Smooth muscle cell (in vitro differentiated cells): ENCODE data around the gene ASPSCR1. TPM values are rescaled to one million over a fixed set of nuclear protein-coding genes. Genes with fewer than 3 reads are reported as not detected.

Experiments used
- DNase-seq: peaks from one replicate; lab custom pipeline; 2025; ENCODE audit not compliant: unreplicated experiment; lab: John Stamatoyannopoulos, UW
- H2AFZ ChIP-seq: fragments of 200-600 bp; sonication (generic); 2 replicates; pipeline ENCODE4 v1.6.0; 2016; ENCODE audit warnings: antibody characterized with exemption, low read depth, mild to moderate bottlenecking
- H3F3A ChIP-seq: fragments of 200-600 bp; sonication (generic); 2 replicates; pipeline ENCODE4 v1.6.0; 2017; ENCODE audit warnings: antibody characterized with exemption, low read depth
- H3K27ac ChIP-seq: fragments of 200-600 bp; sonication (generic); 2 replicates; pipeline ENCODE4 v1.5.1; 2016; ENCODE audit warnings: low read depth, mild to moderate bottlenecking
- H3K27me3 ChIP-seq: fragments of 200-600 bp; sonication (generic); 2 replicates; pipeline ENCODE4 v1.6.1; 2016; ENCODE audit warnings: low read depth, mild to moderate bottlenecking
- H3K36me3 ChIP-seq: fragments of 200-600 bp; sonication (generic); 2 replicates; pipeline ENCODE4 v1.5.1; 2016; ENCODE audit warnings: low read depth
- H3K4me1 ChIP-seq: fragments of 200-600 bp; sonication (generic); 2 replicates; pipeline ENCODE4 v1.5.1; 2016; ENCODE audit warnings: low read depth
- H3K4me2 ChIP-seq: fragments of 200-600 bp; sonication (generic); 2 replicates; pipeline ENCODE4 v1.6.0; 2016; ENCODE audit warnings: mild to moderate bottlenecking
- H3K4me3 ChIP-seq: fragments of 200-600 bp; sonication (generic); 2 replicates; pipeline ENCODE4 v1.5.1; 2016; ENCODE audit warnings: mild to moderate bottlenecking
- H3K79me2 ChIP-seq: fragments of 200-600 bp; sonication (generic); 2 replicates; pipeline ENCODE4 v1.6.0; 2016; ENCODE audit warnings: low read depth, mild to moderate bottlenecking
- H3K9ac ChIP-seq: fragments of 200-600 bp; sonication (generic); 2 replicates; pipeline ENCODE4 v1.6.0; 2016; ENCODE audit warnings: low read depth
- H3K9me3 ChIP-seq: fragments of 200-600 bp; sonication (generic); replicated peaks from 2 replicates; pipeline ENCODE4 v1.5.1; 2016; ENCODE audit warnings: low read depth
- H4K20me1 ChIP-seq: fragments of 200-600 bp; sonication (generic); 2 replicates; pipeline ENCODE4 v1.6.0; 2016; ENCODE audit warnings: low read depth
- WGBS: methylation state at CpG from one replicate; pipeline ENCODE4 v1.1.7; 2016; ENCODE audit warnings: low lambda C conversion rate; 5-methylcytosine and 5-hydroxymethylcytosine counted together
- polyA plus RNA-seq: library from polyadenylated mRNA; unstranded; fragments of >200 nt; fragmentation: Nextera tagmentation; extraction: Ambion mirVana; gene quantifications from 2 replicates; pipeline ENCODE4 v1.2.1, GENCODE V29; 2016
- total RNA-seq: library from RNA; depleted of rRNA; stranded (reverse); fragments of >200 nt; gene quantifications from 2 replicates; pipeline ENCODE4 v1.2.3, GENCODE V29; 2014
- TF ChIP-seq, protein P1 (sequence below): fragments of 200-600 bp; sonication (generic); IDR thresholded peaks from 2 replicates; pipeline ENCODE4 v1.5.1; 2017; ENCODE audit warnings: borderline replicate concordance, mild to moderate bottlenecking, antibody characterized with exemption; ENCODE audit not compliant: insufficient read depth, poor library complexity, severe bottlenecking

The ASPSCR1 gene
- total and polyA plus RNA-seq, 2 experiments from 2014 or later: 28.4 to 44.0 TPM

DNA sequence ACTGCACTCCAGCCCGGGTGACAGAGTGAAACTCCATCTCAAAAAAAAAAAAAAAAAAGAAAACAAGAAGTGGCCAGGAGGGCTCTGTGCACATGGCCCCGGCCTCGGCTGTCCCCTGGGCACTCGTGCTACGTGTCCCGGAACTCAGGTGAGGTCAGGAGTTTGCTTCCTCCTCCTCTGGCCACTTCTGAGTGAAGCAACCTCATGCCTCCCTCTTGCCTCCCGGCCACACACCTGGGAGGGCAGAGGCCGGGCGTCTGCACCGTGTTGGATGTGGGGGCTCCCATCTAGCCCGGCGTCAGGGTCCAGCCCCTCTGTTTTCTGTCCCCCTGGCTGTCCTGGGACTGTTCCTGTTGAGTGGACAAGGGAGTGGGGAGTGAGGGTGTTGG is 22.2 kb downstream of the ASPSCR1 start:
- DNase-seq: no peak
- TF ChIP-seq, protein P1, sequence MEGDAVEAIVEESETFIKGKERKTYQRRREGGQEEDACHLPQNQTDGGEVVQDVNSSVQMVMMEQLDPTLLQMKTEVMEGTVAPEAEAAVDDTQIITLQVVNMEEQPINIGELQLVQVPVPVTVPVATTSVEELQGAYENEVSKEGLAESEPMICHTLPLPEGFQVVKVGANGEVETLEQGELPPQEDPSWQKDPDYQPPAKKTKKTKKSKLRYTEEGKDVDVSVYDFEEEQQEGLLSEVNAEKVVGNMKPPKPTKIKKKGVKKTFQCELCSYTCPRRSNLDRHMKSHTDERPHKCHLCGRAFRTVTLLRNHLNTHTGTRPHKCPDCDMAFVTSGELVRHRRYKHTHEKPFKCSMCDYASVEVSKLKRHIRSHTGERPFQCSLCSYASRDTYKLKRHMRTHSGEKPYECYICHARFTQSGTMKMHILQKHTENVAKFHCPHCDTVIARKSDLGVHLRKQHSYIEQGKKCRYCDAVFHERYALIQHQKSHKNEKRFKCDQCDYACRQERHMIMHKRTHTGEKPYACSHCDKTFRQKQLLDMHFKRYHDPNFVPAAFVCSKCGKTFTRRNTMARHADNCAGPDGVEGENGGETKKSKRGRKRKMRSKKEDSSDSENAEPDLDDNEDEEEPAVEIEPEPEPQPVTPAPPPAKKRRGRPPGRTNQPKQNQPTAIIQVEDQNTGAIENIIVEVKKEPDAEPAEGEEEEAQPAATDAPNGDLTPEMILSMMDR: no peak
- H3K27me3 ChIP-seq: no peaks in the 10 kb centered on the region
- no peak overlapping the region for H3K27ac ChIP-seq
- 98% methylated on average over 12 of the region's 12 CpGs for WGBS
- no peak overlapping the region for H2AFZ ChIP-seq
- H3K4me3 ChIP-seq: no peak overlapping the region
- no peak overlapping the region for H3K4me2 ChIP-seq
- H3K9me3 ChIP-seq: no peaks in the 10 kb centered on the region
- peaks cover 6% of the 10 kb centered on the region for H3K4me1 ChIP-seq
- H3K9ac ChIP-seq: no peak overlapping the region
- H4K20me1 ChIP-seq: peaks cover 4% of the 10 kb centered on the region
- no peaks in the 10 kb centered on the region for H3K79me2 ChIP-seq
- no peaks in the 10 kb centered on the region for H3K36me3 ChIP-seq
- peaks cover 12% of the 10 kb centered on the region for H3F3A ChIP-seq

DNA sequence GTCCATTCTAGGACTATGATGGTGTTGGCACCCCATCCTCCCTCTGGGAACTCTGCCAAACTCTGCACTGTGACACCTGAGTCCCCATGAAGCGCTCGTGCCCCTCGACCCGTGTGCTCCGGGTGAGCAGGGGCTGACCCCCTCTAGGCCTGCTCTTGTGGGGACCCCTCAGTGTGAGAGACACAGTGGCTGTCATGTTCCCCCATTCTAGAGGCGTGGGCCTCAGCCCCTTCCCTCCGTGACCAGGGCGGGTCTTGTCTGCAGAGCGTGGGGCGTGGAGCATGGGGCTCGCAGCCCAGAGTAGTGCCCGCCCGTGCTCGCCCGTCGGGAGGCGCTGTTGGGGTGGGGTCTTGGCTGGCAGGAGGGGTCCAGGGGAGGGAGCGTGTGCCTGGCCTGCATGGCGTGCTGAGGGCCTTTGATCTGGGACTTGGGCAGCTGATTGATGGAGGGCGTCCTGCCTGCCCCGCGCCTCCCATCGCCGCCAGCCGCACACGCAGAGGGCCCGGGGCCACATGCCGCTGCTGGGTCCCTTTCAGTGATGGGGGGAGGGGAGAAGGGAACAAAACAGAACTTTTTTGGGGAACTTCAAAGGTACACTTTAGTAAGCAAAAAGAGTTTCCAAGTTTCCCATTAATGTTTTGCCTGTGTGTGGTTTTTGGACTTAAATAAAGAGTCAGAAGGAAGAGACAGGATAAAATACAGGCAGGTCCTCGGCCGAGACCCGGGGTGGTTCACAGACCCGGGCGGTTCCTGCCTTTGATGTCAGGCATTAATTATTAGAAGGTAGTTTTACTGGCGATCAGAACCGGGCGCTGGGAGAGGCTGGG is 22.8 kb downstream of the ASPSCR1 start:
- Histone ChIP-seq H3K4me1 (peaks cover 6% of the 10 kb centered on the region), H3K27me3 (no peaks in the 10 kb centered on the region), H3K9me3 (no peaks in the 10 kb centered on the region), H3K36me3 (no peaks in the 10 kb centered on the region), H3F3A (peaks cover 12% of the 10 kb centered on the region), H3K9ac (no peak overlapping the region), H4K20me1 (peaks cover 4% of the 10 kb centered on the region), H3K4me3 (no peak overlapping the region), H3K79me2 (no peaks in the 10 kb centered on the region), H2AFZ (no peak overlapping the region), H3K27ac (no peak overlapping the region), H3K4me2 (no peak overlapping the region)
- WGBS: 96% methylated on average over 27 of the region's 36 CpGs
- TF ChIP-seq, protein P1: no peak
- DNase-seq: no peak

DNA sequence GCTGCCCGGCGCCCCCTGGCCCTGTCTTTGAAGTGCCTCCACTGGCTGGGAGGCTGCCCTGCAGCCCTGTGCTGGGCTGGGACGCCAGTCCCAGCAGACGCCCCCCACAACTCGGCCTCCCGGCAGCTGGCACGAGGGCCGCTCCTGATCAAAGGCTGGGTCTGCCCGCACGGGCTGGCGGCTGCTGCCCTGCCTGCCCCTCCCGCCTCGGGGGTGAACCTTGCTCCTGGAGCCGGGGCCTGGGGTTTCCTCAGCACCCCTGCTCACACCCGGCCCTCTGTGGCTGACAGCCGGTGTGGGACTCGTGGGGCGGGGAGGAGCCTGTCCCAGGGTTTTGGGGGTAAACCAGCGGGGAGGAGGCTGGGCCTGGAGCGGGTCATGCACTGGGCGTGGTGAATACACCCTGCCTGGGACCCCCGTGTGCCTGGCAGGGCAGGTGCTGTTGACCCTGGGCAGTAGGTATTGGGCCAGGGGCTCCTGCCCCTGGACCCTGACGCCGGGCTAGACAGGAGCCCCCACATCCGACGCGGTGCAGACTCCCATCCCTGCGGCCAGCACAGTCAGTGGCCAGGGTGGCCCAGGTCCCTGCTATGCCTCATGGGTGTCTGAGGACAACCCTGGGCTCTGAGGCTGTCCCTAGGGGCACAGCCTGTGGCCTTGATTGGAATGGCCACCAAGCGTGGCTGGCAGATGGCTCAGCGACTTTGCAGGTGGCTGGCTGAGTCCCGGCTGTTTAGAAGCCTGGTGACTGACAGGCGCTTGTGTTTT is 23.6 kb downstream of the ASPSCR1 start:
- Histone ChIP-seq H3K27ac (no peak overlapping the region), H2AFZ (no peak overlapping the region), H4K20me1 (peaks cover 4% of the 10 kb centered on the region), H3K9ac (no peak overlapping the region), H3K79me2 (no peaks in the 10 kb centered on the region), H3K9me3 (no peaks in the 10 kb centered on the region), H3K27me3 (no peaks in the 10 kb centered on the region), H3F3A (peaks cover 12% of the 10 kb centered on the region), H3K4me1 (peaks cover 6% of the 10 kb centered on the region), H3K4me3 (no peak overlapping the region), H3K36me3 (no peaks in the 10 kb centered on the region), H3K4me2 (no peak overlapping the region)
- TF ChIP-seq, protein P1: no peak
- DNase-seq: no peak
- 95% methylated on average over 32 of the region's 32 CpGs for WGBS
